Spleen (tissue), 11 donors: Measurements from ENCODE around the gene INPP5D. TPM values are rescaled to one million over a fixed set of nuclear protein-coding genes. Genes with fewer than 3 reads are reported as not detected.
A peak's percentile ranks its signal among the peaks of the same experiment; 100 is the strongest.
"Not testable (repeated sequence)": the region's sequence is repeated elsewhere in the genome, so short reads cannot be mapped to it uniquely, and the experiment has no call there.

Source experiments
- DNase-seq: peaks from one replicate; pipeline ENCODE4 v3.0.0-alpha.2; 2020
- H3K27ac ChIP-seq, 8 donors: fragments of 200-600 bp; sonication (generic) in 7 of 8; 1 replicate in 4 of 8; 2 replicates in 4 of 8; pipeline versions ENCODE4 v1.5.0 to v1.8.0; 2016 to 2021; ENCODE audit warnings: inconsistent platforms in 4 of 8, mild to moderate bottlenecking in 4 of 8, moderate library complexity in 1 of 8
- H3K27me3 ChIP-seq, 7 donors: fragments of 200-600 bp; sonication (generic) in 6 of 7; replicated peaks in 1 of 7; 1 replicate in 4 of 7; 2 replicates in 3 of 7; pipeline versions ENCODE4 v1.5.0 to v1.8.0; 2016 to 2021; ENCODE audit warnings: inconsistent platforms in 3 of 7, mild to moderate bottlenecking in 1 of 7
- H3K36me3 ChIP-seq, 6 donors: fragments of 200-600 bp; sonication (generic) in 5 of 6; 1 replicate in 4 of 6; 2 replicates in 2 of 6; pipeline versions ENCODE4 v1.5.0 to v1.8.0; 2016 to 2021; ENCODE audit warnings: inconsistent platforms in 2 of 6
- H3K4me1 ChIP-seq, 6 donors: fragments of 200-600 bp; sonication (generic) in 5 of 6; 1 replicate in 3 of 6; 2 replicates in 3 of 6; pipeline versions ENCODE4 v1.5.0 to v1.8.0; 2016 to 2021; ENCODE audit warnings: inconsistent platforms in 3 of 6
- H3K4me3 ChIP-seq, 8 donors: fragments of 200-600 bp; sonication (generic) in 7 of 8; 1 replicate in 4 of 8; 2 replicates in 4 of 8; pipeline versions ENCODE4 v1.5.0 to v1.8.0; 2016 to 2021; ENCODE audit warnings: inconsistent platforms in 4 of 8, mild to moderate bottlenecking in 4 of 8, moderate library complexity in 2 of 8
- H3K9me3 ChIP-seq, 8 donors: fragments of 200-600 bp; sonication (generic) in 7 of 8; 1 replicate in 4 of 8; 2 replicates in 4 of 8; pipeline versions ENCODE4 v1.5.0 to v1.8.0; 2016 to 2021; ENCODE audit warnings: inconsistent platforms in 4 of 8
- POLR2A ChIP-seq, 3 donors: fragments of 450-650 bp; IDR thresholded peaks; one replicate each; pipeline ENCODE4 v1.5.1; 2017; ENCODE audit warnings: antibody characterized with exemption in 3 of 3, mild to moderate bottlenecking in 1 of 3
- POLR2AphosphoS5 ChIP-seq, 3 donors: sonication (generic); formaldehyde crosslinking; IDR thresholded peaks; one replicate each; pipeline ENCODE4 v1.5.1; 2017; ENCODE audit warnings: antibody characterized with exemption in 3 of 3
- WGBS, 5 donors: extraction: QIAGEN DNeasy Blood & Tissue Kit in 3 of 5; methylation state at CpG; one replicate each; pipeline versions ENCODE4 v1.1.5 to v1.1.7; 2013 to 2018; 5-methylcytosine and 5-hydroxymethylcytosine counted together
- intact Hi-C: fragments of 100-400 bp; cut with DNase I; formaldehyde crosslinking; loops from one replicate; pipeline ENCODE4 v1.15.0; 2023; ENCODE audit warnings: low total_unique reads
- polyA plus RNA-seq, 3 donors: library from polyadenylated mRNA; stranded (reverse); fragments of 200-250 nt; gene quantifications; one replicate each; pipeline ENCODE4 v1.2.1, GENCODE V29; 2013
- total RNA-seq, 7 donors: library from RNA; depleted of rRNA in 3 of 7; stranded (reverse); fragments of >200 nt in 3 of 7; fragmentation: NEBNext Ultra II Directional in 4 of 7; extraction: Animal tissue kit (Norgen Biotek cat#: 25700) in 4 of 7; gene quantifications; one replicate each; pipeline versions ENCODE4 v1.1.0 to v1.2.1, GENCODE V29; 2016 to 2021
- TF ChIP-seq, protein P1 (sequence below), 11 experiments: fragments of 200-600 bp in 7 of 11; fragments of 450-650 bp in 4 of 11; sonication (generic) in 4 of 11; IDR thresholded peaks in 8 of 11; conservative IDR thresholded peaks in 3 of 11; 1 replicate in 7 of 11; 2 replicates in 4 of 11; pipeline versions ENCODE4 v1.4.0 to v1.8.0; 2016 to 2021; ENCODE audit warnings: antibody characterized with exemption in 11 of 11, inconsistent platforms in 4 of 11, mild to moderate bottlenecking in 1 of 11
- donor health status: healthy with polysubstance abuse.
- donor health status: DM: no; HTN: no; CAD: no; lungs with moderate emphysema.
- donor health status: DM: no; HTN: no; CAD: no.
- donor health status: Bipolar disorder and iron deficiency.
- donor health status: healthy.
- donor health status: DM: no; HTN: no; CAD: no.
- donor health status: DM: yes; HTN: yes; CAD: no.

Gene INPP5D
- total and polyA plus RNA-seq, 10 donors = 71.1 to 246 (median 181) TPM

DNA sequence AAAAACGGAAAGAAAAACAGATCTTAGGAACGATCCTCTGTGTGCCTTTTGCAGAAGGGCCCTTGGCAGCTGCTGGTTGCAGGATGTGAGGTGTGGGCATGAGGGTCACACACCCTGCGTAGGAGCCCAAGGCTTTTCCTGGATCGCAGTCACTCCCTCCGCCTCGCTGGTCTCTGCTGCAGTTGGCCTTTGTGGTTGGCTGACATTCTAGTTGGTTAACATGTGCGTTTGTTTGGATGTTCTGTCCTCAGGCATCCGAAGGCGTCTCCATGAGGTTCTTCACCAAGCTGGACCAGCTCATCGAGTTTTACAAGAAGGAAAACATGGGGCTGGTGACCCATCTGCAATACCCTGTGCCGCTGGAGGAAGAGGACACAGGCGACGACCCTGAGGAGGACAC lies 61.7 kb downstream of the INPP5D start:
- H3K36me3 ChIP-seq = peaks cover 0 to 99% (median 63%) of the 10 kb centered on the region in 6 donors
- intact Hi-C loops = loop anchor here (10.0 kb wide), 1 partner anchor 57 kb away; the partner anchor contains the start of gene INPP5D
- H3K27ac ChIP-seq = peak overlapping the region in 2 of 8 donors; percentile 23 to 48
- H3K4me1 ChIP-seq = peaks cover 7 to 87% (median 51%) of the 10 kb centered on the region in 6 donors
- H3K27me3 ChIP-seq = no peaks in the 10 kb centered on the region
- TF ChIP-seq POLR2AphosphoS5 (IDR thresholded peaks at IDR 0.05) (peak in 2 of 3 donors; percentile 28 to 38), POLR2A (IDR thresholded peaks at IDR 0.05) (no peak)
- TF ChIP-seq, protein P1, sequence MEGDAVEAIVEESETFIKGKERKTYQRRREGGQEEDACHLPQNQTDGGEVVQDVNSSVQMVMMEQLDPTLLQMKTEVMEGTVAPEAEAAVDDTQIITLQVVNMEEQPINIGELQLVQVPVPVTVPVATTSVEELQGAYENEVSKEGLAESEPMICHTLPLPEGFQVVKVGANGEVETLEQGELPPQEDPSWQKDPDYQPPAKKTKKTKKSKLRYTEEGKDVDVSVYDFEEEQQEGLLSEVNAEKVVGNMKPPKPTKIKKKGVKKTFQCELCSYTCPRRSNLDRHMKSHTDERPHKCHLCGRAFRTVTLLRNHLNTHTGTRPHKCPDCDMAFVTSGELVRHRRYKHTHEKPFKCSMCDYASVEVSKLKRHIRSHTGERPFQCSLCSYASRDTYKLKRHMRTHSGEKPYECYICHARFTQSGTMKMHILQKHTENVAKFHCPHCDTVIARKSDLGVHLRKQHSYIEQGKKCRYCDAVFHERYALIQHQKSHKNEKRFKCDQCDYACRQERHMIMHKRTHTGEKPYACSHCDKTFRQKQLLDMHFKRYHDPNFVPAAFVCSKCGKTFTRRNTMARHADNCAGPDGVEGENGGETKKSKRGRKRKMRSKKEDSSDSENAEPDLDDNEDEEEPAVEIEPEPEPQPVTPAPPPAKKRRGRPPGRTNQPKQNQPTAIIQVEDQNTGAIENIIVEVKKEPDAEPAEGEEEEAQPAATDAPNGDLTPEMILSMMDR (IDR thresholded peaks at IDR 0.05 in 8 of 11, conservative IDR thresholded peaks at IDR 0.05 in 3 of 11) = no peak
- DNase-seq = peak; percentile 69
- WGBS, 5 donors = 76 to 89% (median 85%) methylated on average over 13 of the region's 13 CpGs
- H3K9me3 ChIP-seq = peaks cover 0 to 4% (median 0%) of the 10 kb centered on the region in 8 donors
- no peak overlapping the region for H3K4me3 ChIP-seq

DNA sequence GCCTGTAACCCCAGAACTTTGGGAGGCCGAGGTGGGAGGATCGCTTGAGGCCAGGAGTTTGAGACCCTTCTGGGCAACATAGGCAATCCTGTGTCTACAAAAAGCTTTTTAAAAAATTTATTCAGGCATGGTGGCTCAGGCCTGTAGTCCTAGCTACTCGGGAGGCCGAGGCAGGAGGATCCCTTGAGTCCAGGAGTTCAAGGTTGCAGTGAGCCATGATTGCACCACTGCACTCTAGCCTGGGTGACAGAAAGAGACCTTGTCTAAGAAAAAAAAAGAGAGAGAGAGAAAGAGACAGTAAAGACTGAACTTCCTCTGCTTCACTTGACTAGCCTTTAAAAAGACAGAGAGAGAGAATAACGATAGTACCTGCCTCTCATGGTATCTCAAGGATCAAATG lies 62.4 kb downstream of the INPP5D start:
- Histone ChIP-seq H3K4me1 (peaks cover 7 to 80% (median 44%) of the 10 kb centered on the region in 6 donors), H3K27me3 (no peaks in the 10 kb centered on the region), H3K9me3 (peaks cover 0 to 4% (median 0%) of the 10 kb centered on the region in 8 donors), H3K36me3 (peaks cover 4 to 99% (median 68%) of the 10 kb centered on the region in 6 donors), H3K27ac (peak overlapping the region in 2 of 8 donors; percentile 23 to 48), H3K4me3 (no peak overlapping the region)
- TF ChIP-seq POLR2A (IDR thresholded peaks at IDR 0.05) = no peak
- no peak for TF ChIP-seq POLR2AphosphoS5 (IDR thresholded peaks at IDR 0.05)
- TF ChIP-seq, protein P1 (IDR thresholded peaks at IDR 0.05 in 8 of 11, conservative IDR thresholded peaks at IDR 0.05 in 3 of 11) = no peak
- intact Hi-C loops = loop anchor here (10.0 kb wide), 1 partner anchor 58 kb away; the partner anchor contains the start of gene INPP5D
- peak; percentile 16 for DNase-seq
- WGBS, 5 donors = 88 to 96% (median 92%) methylated on average over 5 of the region's 5 CpGs

DNA sequence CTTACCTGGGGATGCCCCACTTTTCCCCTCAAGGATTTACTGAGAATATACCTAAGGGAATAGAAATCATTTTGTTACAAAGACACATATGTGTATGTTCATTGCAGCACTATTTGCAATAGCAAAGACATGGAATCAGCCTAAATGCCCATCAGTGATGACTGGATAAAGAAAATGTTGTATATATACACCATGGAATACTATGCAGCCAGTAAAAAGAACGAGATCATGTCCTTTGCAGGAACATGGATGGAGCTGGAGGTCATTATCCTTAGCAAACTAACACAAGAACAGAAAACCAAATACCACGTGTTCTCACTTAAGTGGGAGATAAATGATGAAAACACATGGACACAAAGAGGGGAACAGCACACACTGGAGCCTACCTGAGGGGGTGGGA lies 63.4 kb downstream of the INPP5D start:
- not testable (repeated sequence) for DNase-seq, H3K27me3 ChIP-seq, H3K9me3 ChIP-seq, H3K4me3 ChIP-seq
- Histone ChIP-seq H3K4me1 (peaks cover 7 to 71% (median 34%) of the 10 kb centered on the region in 6 donors), H3K27ac (peak overlapping the region in 4 of 8 donors; percentile 8 to 86 (median 71)), H3K36me3 (peaks cover 4 to 99% (median 69%) of the 10 kb centered on the region in 6 donors)
- 51 to 95% (median 75%) methylated on average over 2 of the region's 2 CpGs for WGBS, 5 donors
- intact Hi-C loops = loop anchor here (10.0 kb wide), 1 partner anchor 59 kb away; the partner anchor contains the start of gene INPP5D

DNA sequence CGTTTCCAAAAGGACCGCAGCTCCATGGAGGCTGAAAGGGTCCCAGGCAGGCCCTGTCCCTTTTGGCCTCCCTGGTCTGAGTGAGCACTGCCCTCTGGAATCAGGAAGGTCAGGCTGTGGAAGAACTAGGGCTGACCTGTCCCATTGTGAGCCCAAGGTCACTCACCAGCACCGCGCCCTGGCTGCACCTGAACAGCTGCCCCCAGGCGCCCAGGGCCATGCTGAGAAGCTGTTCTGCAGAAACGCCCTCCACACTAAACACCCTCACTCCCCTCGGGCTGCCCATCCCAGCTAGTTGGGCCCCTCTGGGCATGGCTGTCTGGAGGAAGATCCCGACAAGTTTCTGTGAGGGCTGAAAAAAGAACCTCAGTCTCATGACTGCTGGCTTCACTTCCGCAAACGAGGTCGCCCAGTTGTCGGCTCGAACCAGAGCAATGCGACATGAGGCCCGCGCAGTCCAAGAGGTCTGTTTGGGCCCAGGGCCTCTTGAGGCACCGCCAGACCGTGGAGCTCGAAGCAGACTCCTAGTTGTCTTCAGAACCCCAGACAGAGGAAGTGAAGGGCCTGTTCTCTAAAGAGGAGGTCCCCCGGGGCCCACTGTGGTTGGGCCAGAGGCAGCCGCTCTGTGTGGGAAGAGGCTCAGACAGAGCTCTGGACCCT lies 64.4 kb downstream of the INPP5D start:
- Histone ChIP-seq H3K27ac (peak overlapping the region in 7 of 8 donors; percentile 8 to 86 (median 69)), H3K36me3 (peaks cover 4 to 99% (median 73%) of the 10 kb centered on the region in 6 donors), H3K9me3 (peaks cover 0 to 4% (median 0%) of the 10 kb centered on the region in 8 donors), H3K4me3 (no peak overlapping the region), H3K4me1 (peaks cover 7 to 71% (median 33%) of the 10 kb centered on the region in 6 donors), H3K27me3 (no peaks in the 10 kb centered on the region)
- WGBS, 5 donors = 56 to 83% (median 71%) methylated on average over 18 to 21 of the region's 21 CpGs
- intact Hi-C loops = loop anchor here (10.0 kb wide), 1 partner anchor 60 kb away; the partner anchor contains the start of gene INPP5D
- TF ChIP-seq POLR2AphosphoS5 (IDR thresholded peaks at IDR 0.05) = peak; percentile 81 to 87 (median 84)
- TF ChIP-seq, protein P1 (IDR thresholded peaks at IDR 0.05 in 8 of 11, conservative IDR thresholded peaks at IDR 0.05 in 3 of 11) = no peak
- peak; percentile 92 for DNase-seq
